Measurements from ENCODE around the gene CERK. TPM values are rescaled to one million over a fixed set of nuclear protein-coding genes. Genes with fewer than 3 reads are reported as not detected.

The CERK gene
- total and polyA plus RNA-seq, 7 donors = 23.9 to 45.5 (median 28.2) TPM

DNA sequence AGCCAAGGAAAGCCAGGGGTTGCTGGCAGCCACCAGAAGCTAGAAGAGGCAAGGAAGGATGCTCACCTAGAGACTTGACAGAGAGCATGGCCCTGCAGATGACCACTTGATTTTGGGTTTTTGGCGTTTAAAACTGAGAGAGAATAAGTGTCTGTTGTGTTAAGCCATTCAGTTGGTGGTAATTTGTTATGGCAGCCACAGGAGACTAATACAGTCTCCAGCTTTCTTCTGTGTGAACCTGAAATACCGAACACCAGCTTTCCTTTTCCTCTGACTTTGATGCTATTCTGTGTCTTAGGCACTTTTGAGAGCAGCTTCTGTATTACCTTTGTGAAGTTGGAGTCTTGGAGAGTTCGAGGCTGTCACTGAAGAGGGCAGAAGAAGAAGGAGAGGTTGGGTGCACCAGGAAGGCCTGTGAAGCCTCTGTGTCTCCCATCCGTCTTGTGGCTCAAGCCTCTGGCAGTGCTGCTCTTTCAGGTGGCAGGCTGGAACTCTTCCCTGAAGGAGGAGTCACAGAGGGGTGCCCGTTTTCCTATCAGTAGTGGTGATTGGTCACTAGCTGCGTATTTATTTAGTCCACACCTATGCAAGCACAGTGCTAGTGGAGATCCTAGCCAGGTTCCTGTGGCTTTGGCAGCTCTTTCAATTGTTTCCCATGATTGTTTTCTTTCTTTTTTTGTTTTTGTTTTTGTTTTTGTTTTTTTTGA is 26.9 kb upstream of the CERK start:
- intact Hi-C loops (cut with DNase I) = loop anchor here (10.0 kb wide), 1 partner anchor 770 kb away; no protein-coding TSS in a partner anchor
- DNase-seq = no peak
- H3K4me1 ChIP-seq = peaks cover 0 to 37% (median 22%) of the 10 kb centered on the region in 4 donors
- H3K36me3 ChIP-seq = no peaks in the 10 kb centered on the region
- peak overlapping the region in 1 of 4 donors; percentile 7 for H3K27ac ChIP-seq
- H3K9me3 ChIP-seq = no peaks in the 10 kb centered on the region
- 62 to 85% methylated on average over 6 of the region's 6 CpGs for WGBS, 2 donors
- TF ChIP-seq POLR2AphosphoS5 (IDR thresholded peaks at IDR 0.05) = no peak
- no peak for TF ChIP-seq POLR2A (IDR thresholded peaks at IDR 0.05)
- TF ChIP-seq, protein P1, sequence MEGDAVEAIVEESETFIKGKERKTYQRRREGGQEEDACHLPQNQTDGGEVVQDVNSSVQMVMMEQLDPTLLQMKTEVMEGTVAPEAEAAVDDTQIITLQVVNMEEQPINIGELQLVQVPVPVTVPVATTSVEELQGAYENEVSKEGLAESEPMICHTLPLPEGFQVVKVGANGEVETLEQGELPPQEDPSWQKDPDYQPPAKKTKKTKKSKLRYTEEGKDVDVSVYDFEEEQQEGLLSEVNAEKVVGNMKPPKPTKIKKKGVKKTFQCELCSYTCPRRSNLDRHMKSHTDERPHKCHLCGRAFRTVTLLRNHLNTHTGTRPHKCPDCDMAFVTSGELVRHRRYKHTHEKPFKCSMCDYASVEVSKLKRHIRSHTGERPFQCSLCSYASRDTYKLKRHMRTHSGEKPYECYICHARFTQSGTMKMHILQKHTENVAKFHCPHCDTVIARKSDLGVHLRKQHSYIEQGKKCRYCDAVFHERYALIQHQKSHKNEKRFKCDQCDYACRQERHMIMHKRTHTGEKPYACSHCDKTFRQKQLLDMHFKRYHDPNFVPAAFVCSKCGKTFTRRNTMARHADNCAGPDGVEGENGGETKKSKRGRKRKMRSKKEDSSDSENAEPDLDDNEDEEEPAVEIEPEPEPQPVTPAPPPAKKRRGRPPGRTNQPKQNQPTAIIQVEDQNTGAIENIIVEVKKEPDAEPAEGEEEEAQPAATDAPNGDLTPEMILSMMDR (IDR thresholded peaks at IDR 0.05) = no peak
- no peak for TF ChIP-seq EP300 (IDR thresholded peaks at IDR 0.05)
- H3K4me3 ChIP-seq = no peak overlapping the region
- H3K27me3 ChIP-seq = no peaks in the 10 kb centered on the region

DNA sequence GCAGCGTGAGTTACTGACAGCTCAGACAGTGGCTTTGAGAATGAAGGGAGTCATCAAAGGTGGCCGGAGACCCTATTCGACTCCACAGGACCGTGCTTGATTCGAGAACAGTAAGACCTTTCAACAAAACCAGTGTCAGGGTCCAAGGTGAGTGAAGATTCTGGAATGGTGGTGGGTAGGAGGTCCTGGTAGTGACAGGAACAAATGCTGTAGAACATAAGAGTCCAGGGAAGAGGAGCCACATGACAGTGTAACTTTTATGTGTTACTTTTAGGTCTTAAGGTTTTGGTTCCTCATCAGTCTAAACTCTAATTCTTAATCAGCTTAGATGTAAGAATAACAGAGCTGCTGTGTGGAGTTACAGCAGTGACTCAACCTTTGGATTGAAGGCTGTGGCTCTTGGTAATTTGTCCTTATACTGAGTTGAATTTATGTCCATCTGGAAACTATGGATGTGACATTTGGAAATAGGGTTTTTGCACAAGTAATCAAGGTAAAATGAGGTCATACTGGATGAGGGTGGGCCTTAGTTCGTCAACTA is 26.2 kb upstream of the CERK start:
- Histone ChIP-seq H3K36me3 (no peaks in the 10 kb centered on the region), H3K9me3 (no peaks in the 10 kb centered on the region), H3K4me3 (no peak overlapping the region), H3K27ac (peak overlapping the region in 1 of 4 donors; percentile 7), H3K4me1 (peaks cover 0 to 29% (median 20%) of the 10 kb centered on the region in 4 donors), H3K27me3 (no peaks in the 10 kb centered on the region)
- WGBS, 2 donors = 85 to 87% methylated on average over 6 of the region's 6 CpGs
- DNase-seq = no peak
- intact Hi-C loops (cut with DNase I) = loop anchor here (10.0 kb wide), 1 partner anchor 769 kb away; no protein-coding TSS in a partner anchor
- no peak for TF ChIP-seq POLR2A (IDR thresholded peaks at IDR 0.05)

DNA sequence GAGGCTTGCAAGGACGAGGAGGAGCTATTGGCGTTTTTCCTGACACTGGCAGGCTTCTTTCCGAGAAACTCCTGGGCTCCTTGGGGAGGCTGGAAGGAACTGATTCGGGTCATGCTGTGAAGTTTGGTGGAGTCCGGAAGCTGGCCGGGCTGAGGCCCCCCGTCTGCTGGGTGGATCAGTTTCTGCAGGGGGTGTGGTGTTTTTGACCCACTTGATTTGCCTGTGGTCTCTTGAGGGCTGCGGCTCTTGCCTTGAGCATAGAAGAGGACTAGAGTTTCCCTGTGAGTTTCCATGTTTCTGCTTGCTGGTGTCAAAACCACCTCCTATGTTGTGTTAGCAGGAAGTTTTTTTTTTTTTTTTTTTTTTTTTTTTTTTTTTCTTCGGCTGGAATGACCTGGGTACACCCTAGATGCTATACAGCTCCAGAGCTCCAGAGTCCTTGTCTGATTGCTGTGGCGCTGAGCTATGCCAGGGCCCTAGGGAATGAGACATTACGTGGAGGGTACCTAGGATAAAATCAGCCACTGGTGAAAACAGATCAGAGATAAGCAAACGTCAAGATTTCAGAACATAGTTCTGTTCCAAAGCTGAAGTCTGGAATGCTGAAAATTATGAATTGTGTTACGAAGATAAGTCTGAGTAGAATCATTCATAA is 25.1 kb upstream of the CERK start:
- Histone ChIP-seq H3K36me3 (no peaks in the 10 kb centered on the region), H3K9me3 (no peaks in the 10 kb centered on the region), H3K27me3 (no peaks in the 10 kb centered on the region), H3K4me3 (peak overlapping the region; percentile 83 to 91 (median 88)), H3K27ac (peak overlapping the region; percentile 92 to 96 (median 94)), H3K4me1 (peaks cover 0 to 24% (median 19%) of the 10 kb centered on the region in 4 donors)
- intact Hi-C loops (cut with DNase I) = loop anchor here (2.0 to 10.0 kb wide), 2 partner anchors 186 to 768 kb away; no protein-coding TSS in a partner anchor
- 2 to 9% methylated on average over 13 of the region's 13 CpGs for WGBS, 2 donors
- peak; percentile 81 for DNase-seq
- TF ChIP-seq EP300 (IDR thresholded peaks at IDR 0.05) = no peak

DNA sequence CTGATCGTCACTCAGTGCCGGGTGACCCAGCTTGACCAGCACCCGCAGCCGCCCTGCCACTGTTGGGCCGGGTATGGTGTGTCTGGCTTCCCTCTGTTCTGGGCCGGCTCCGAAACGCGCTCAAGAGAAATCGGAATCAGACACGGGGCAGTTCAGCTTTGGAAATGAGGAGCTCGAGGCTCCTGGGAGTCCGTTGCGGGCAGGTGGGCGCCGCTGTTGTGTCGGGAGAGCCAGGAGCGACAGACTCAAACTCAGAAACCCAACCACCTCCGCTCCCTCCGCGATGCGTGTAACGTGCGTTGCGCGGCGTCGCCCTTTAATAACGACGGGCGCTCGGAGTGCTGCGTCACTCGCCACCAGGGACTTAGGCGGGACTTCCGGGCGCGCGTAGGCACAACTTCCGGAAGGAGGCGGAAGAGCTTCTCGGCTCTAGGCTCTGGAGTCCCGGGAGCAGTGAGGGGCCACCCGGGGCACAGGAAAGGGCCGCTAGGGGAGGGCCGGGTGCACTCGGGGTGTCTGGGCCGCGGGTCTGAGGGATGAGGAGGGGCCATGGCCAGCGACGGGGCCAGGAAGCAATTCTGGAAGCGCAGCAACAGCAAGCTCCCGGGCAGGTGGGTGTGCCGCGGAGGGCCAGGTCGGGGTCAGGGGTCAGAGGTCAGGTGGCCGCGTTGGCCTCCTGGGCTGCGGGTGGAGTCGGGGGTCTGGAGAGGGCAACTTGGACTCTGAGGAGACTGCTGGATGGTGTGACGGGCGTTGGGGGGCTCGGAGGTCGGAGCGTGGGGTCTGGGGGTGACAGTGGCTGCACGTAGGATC is 24.4 kb upstream of the CERK start, which contains the start of gene TBC1D22A:
Gene TBC1D22A, plus strand, starts transcription at position 413 of the 813 bp plus-strand sequence. Its CDS starts 137 bp downstream, at position 550.
- peak in 1 of 4 donors; percentile 48 for TF ChIP-seq EP300 (IDR thresholded peaks at IDR 0.05)
- TF ChIP-seq POLR2A (IDR thresholded peaks at IDR 0.05) = peak; percentile 97 to 98
- TF ChIP-seq POLR2AphosphoS5 (IDR thresholded peaks at IDR 0.05) = peak; percentile 99 to 100 (median 99)
- TF ChIP-seq, protein P1 (IDR thresholded peaks at IDR 0.05) = no peak
- H3K27ac ChIP-seq = peak within 1 kb of the TSS; percentile 92 to 96 (median 94)
- intact Hi-C loops (cut with DNase I) = loop anchor here (2.0 to 10.0 kb wide), 2 partner anchors 186 to 768 kb away; no protein-coding TSS in a partner anchor
- H3K27me3 ChIP-seq = no peaks in the 10 kb centered on the region
- H3K9me3 ChIP-seq = no peaks in the 10 kb centered on the region
- DNase-seq = peak; percentile 97
- H3K4me3 ChIP-seq = peak within 1 kb of the TSS; percentile 83 to 91 (median 88)
- peaks cover 0 to 24% (median 19%) of the 10 kb centered on the region in 4 donors for H3K4me1 ChIP-seq
- 0 to 1% methylated on average over 66 of the region's 66 CpGs for WGBS, 2 donors
- no peaks in the 10 kb centered on the region for H3K36me3 ChIP-seq

DNA sequence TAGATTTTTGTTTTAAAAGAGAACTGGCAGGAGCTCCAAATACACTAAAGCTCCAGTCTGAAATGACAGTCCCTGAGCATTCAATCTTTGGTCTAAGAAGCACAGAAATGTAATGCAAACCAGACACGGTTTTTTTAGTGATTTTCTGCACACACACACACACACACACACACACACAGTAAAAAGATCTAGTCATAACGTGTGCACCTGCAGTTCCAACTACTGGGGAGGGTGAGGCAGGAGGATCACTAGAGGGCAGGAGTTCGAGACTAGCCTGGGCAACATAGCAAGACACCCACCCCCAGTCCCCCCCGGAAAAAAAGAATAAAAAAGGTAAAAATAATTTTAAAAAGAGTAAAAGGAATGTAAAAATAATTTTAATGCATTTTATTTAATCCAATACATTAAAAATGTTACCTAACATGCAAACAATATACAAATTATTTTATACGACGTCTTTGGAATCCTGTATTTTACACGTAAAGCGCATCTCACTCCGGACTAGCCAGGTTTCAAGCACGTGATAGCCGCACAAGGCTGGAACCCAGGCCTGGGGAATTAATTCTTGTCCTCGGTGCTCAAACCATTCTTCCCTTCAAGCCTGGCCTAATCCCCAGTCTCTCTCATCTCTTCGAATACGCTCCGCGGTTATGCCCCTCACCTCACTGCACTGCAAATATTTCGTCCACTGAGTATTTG is 23.6 kb upstream of the CERK start:
- H3K9me3 ChIP-seq = no peaks in the 10 kb centered on the region
- H3K27me3 ChIP-seq = no peaks in the 10 kb centered on the region
- TF ChIP-seq POLR2A (IDR thresholded peaks at IDR 0.05) = no peak
- intact Hi-C loops (cut with DNase I) = loop anchor here (2.0 to 10.0 kb wide), 2 partner anchors 185 to 767 kb away; no protein-coding TSS in a partner anchor
- peak overlapping the region; percentile 83 to 91 (median 88) for H3K4me3 ChIP-seq
- 3 to 6% methylated on average over 17 of the region's 17 CpGs for WGBS, 2 donors
- peak overlapping the region; percentile 92 to 96 (median 94) for H3K27ac ChIP-seq
- DNase-seq = no peak
- no peaks in the 10 kb centered on the region for H3K36me3 ChIP-seq
- H3K4me1 ChIP-seq = peaks cover 0 to 24% (median 19%) of the 10 kb centered on the region in 4 donors
